ENCODE results near the gene PRKN.

The PRKN gene

DNA sequence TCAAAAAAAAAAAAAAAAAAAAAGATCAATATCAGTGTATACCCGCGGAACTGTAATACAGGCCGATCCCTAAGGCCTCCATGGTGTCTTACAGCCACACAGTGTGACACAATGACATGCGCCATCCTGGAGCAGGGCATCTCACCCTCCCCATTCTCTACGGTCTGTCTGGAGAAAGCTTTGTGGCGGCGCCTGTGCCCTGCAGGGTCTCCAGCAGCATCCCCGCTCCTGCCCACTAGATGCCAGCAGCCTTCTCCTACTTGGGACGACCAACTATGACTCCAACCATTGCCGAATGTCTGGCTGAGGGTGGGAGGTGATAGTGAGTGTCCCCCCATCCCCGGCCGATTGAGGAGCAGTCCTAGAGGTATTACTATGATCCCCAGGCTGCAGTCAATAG, 894.9 kb downstream of the PRKN start:
- no peaks in the 10 kb centered on the region for H4K20me1 ChIP-seq (ENCODE audit: insufficient read depth, low read length)
- no peak overlapping the region for H3K4me2 ChIP-seq (ENCODE audit: low read length)
- no peak overlapping the region for H3K4me3 ChIP-seq (ENCODE audit: low read length)
- H2AFZ ChIP-seq (ENCODE audit: low read depth, low read length): no peak overlapping the region
- no peaks in the 10 kb centered on the region for H3K27me3 ChIP-seq (ENCODE audit: low read depth, low read length)
- no peaks in the 10 kb centered on the region for H3K4me1 ChIP-seq (ENCODE audit: low read length)
- H3K9ac ChIP-seq (ENCODE audit: low read length): no peak overlapping the region
- H3K36me3 ChIP-seq (replicated peaks; ENCODE audit: low read depth, low read length): no peaks in the 10 kb centered on the region
- H3K79me2 ChIP-seq (ENCODE audit: low read length): no peaks in the 10 kb centered on the region
- no peak for TF ChIP-seq CTCF (IDR thresholded peaks at IDR 0.05; ENCODE audit: low read depth, low read length)
- no peak for TF ChIP-seq EZH2phosphoT487 (IDR thresholded peaks at IDR 0.05; ENCODE audit: low read depth)
- no peak overlapping the region for H3K27ac ChIP-seq (ENCODE audit: low read length)
- no peaks in the 10 kb centered on the region for H3K9me3 ChIP-seq (ENCODE audit: insufficient read depth, low read length)

- Histone ChIP-seq H3K9me3 (ENCODE audit: insufficient read depth, low read length) (no peaks in the 10 kb centered on the region), H3K79me2 (ENCODE audit: low read length) (no peaks in the 10 kb centered on the region), H3K4me3 (ENCODE audit: low read length) (no peak overlapping the region), H3K36me3 (replicated peaks; ENCODE audit: low read depth, low read length) (no peaks in the 10 kb centered on the region), H3K4me2 (ENCODE audit: low read length) (no peak overlapping the region), H3K9ac (ENCODE audit: low read length) (no peak overlapping the region), H3K27ac (ENCODE audit: low read length) (no peak overlapping the region), H3K4me1 (ENCODE audit: low read length) (no peaks in the 10 kb centered on the region), H3K27me3 (ENCODE audit: low read depth, low read length) (no peaks in the 10 kb centered on the region), H4K20me1 (ENCODE audit: insufficient read depth, low read length) (no peaks in the 10 kb centered on the region), H2AFZ (ENCODE audit: low read depth, low read length) (no peak overlapping the region)
- TF ChIP-seq EZH2phosphoT487 (IDR thresholded peaks at IDR 0.05; ENCODE audit: low read depth) (no peak), CTCF (IDR thresholded peaks at IDR 0.05; ENCODE audit: low read depth, low read length) (no peak)
Observed at GRCh38 chr6:161830866-161831616, 896.5 kb downstream of the PRKN start.

DNA sequence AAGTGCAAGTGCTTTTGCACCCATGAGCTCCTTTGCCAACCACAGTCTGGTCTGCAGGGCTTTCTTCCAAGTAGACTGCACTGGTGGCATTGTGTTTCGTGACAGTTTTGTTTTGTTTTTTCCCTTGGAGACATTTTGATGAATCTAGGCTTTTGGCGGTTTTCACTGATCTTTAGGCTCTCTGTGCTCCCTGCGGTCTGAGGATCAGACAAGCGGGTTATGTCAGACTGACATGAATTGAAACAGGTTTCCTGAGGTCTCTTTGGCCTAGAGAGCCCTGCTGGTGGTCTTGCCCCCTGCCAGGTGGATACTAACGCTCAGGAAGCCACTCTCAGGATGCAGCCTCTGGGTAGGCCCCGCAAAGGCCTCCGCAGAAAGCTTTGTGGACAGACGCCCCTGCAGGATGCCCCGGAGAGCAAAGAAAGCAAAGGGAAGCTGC, 898.3 kb downstream of the PRKN start:
- H3K4me1 ChIP-seq (ENCODE audit: low read length): no peaks in the 10 kb centered on the region
- no peak overlapping the region for H2AFZ ChIP-seq (ENCODE audit: low read depth, low read length)

GRCh38 chr6:161828355-161828754, 899.2 kb downstream of the PRKN start:
- Histone ChIP-seq H2AFZ (ENCODE audit: low read depth, low read length) (no peak overlapping the region), H3K4me1 (ENCODE audit: low read length) (no peaks in the 10 kb centered on the region), H3K36me3 (replicated peaks; ENCODE audit: low read depth, low read length) (no peaks in the 10 kb centered on the region), H3K9me3 (ENCODE audit: insufficient read depth, low read length) (no peaks in the 10 kb centered on the region), H3K27me3 (ENCODE audit: low read depth, low read length) (no peaks in the 10 kb centered on the region), H3K4me3 (ENCODE audit: low read length) (no peak overlapping the region), H4K20me1 (ENCODE audit: insufficient read depth, low read length) (no peaks in the 10 kb centered on the region), H3K4me2 (ENCODE audit: low read length) (no peak overlapping the region), H3K27ac (ENCODE audit: low read length) (no peak overlapping the region), H3K79me2 (ENCODE audit: low read length) (no peaks in the 10 kb centered on the region), H3K9ac (ENCODE audit: low read length) (no peak overlapping the region)
- TF ChIP-seq EZH2phosphoT487 (IDR thresholded peaks at IDR 0.05; ENCODE audit: low read depth): no peak
- no peak for TF ChIP-seq CTCF (IDR thresholded peaks at IDR 0.05; ENCODE audit: low read depth, low read length)

More for the DNA sequence above, 898.3 kb downstream of the PRKN start:
- Histone ChIP-seq H3K79me2 (ENCODE audit: low read length) (no peaks in the 10 kb centered on the region), H3K9ac (ENCODE audit: low read length) (no peak overlapping the region), H3K36me3 (replicated peaks; ENCODE audit: low read depth, low read length) (no peaks in the 10 kb centered on the region), H3K27ac (ENCODE audit: low read length) (no peak overlapping the region), H3K27me3 (ENCODE audit: low read depth, low read length) (no peaks in the 10 kb centered on the region), H3K9me3 (ENCODE audit: insufficient read depth, low read length) (no peaks in the 10 kb centered on the region), H3K4me2 (ENCODE audit: low read length) (no peak overlapping the region), H4K20me1 (ENCODE audit: insufficient read depth, low read length) (no peaks in the 10 kb centered on the region), H3K4me3 (ENCODE audit: low read length) (no peak overlapping the region)
- TF ChIP-seq EZH2phosphoT487 (IDR thresholded peaks at IDR 0.05; ENCODE audit: low read depth) (no peak), CTCF (IDR thresholded peaks at IDR 0.05; ENCODE audit: low read depth, low read length) (no peak)

Measured in OCI-LY3 (cell line).